ENCODE measurements around the gene KDM3B. TPM values are rescaled to one million over a fixed set of nuclear protein-coding genes. Genes with fewer than 3 reads are reported as not detected.

Gene KDM3B
- total and polyA plus RNA-seq, 2 of the 8 experiments (the other 6 are each of a cell fraction or from before 2014, with no cell fraction given) = 27.1 to 78.1 TPM

GRCh38 chr5:138467711-138468132 is 115.2 kb downstream of the KDM3B start:
- no peak overlapping the region; a peak in 1 of 7 replicates for H3K9ac ChIP-seq (replicated peaks in 1 of 4; ENCODE audit: extremely low read depth in 1 of 4, low read depth in 3 of 4, low read length in 3 of 4)
- no peak overlapping the region for H2AK5ac ChIP-seq (ENCODE audit: low read depth, low read length)
- H3K27ac ChIP-seq (ENCODE audit: low read depth, low read length) = no peak overlapping the region
- no peak overlapping the region for H4K5ac ChIP-seq (ENCODE audit: insufficient read length, low read depth, low read length)
- H3K79me2 ChIP-seq (ENCODE audit: control insufficient read depth in 1 of 2, insufficient read depth in 2 of 2, low read length in 2 of 2) = peaks cover 0 to 4% of the 10 kb centered on the region in 2 experiments; a peak in 1 of 4 replicates
- POLR2A ChIA-PET (ENCODE audit: partially characterized antibody) = interaction anchor here (1.7 to 15.1 kb wide), 9 partner anchors 9 to 75 kb away, joined by 4 to 294 read pairs (median 51); partner anchors contain the start of genes ETF1 and REEP2
- no peak overlapping the region for H4K91ac ChIP-seq (replicated peaks; ENCODE audit: insufficient read length, low read length)
- DNase-seq (ENCODE audit: low read depth in 1 of 2, low spot score in 2 of 2) (no peak), FAIRE-seq (no peak)
- H3K4me1 ChIP-seq (replicated peaks in 1 of 4; ENCODE audit: control insufficient read depth in 3 of 4, insufficient read depth in 4 of 4, low read length in 3 of 4) = peaks cover 2 to 11% (median 6%) of the 10 kb centered on the region in 4 experiments
- no peak overlapping the region for H3K18ac ChIP-seq (ENCODE audit: extremely low read depth, low read length)
- peaks cover 0 to 18% (median 4%) of the 10 kb centered on the region in 4 experiments; a peak in 5 of 8 replicates for H3K36me3 ChIP-seq (ENCODE audit: control insufficient read depth in 2 of 4, insufficient read depth in 4 of 4, low read length in 3 of 4)
- H3K56ac ChIP-seq (replicated peaks; ENCODE audit: insufficient read length, low read depth, low read length) = no peak overlapping the region
- H2BK12ac ChIP-seq (ENCODE audit: low read depth, low read length) = no peak overlapping the region
- H3K14ac ChIP-seq (ENCODE audit: insufficient read length) = no peak overlapping the region
- no peaks in the 10 kb centered on the region; the same call in 1 of the 2 replicates for H3K79me1 ChIP-seq (ENCODE audit: low read depth, low read length)
- no peak overlapping the region for H2BK20ac ChIP-seq (ENCODE audit: low read length)
- peaks cover 0 to 15% (median 13%) of the 10 kb centered on the region in 4 experiments; a peak in 5 of 7 replicates for H3K27me3 ChIP-seq (replicated peaks in 1 of 4; ENCODE audit: control insufficient read depth in 3 of 4, extremely low read depth in 1 of 4, insufficient read depth in 3 of 4, low read length in 3 of 4)
- H3K23me2 ChIP-seq (ENCODE audit: low read depth, low read length) = peaks cover 19% of the 10 kb centered on the region
- H4K8ac ChIP-seq (ENCODE audit: extremely low read depth, insufficient read depth, low read length) = no peak overlapping the region; the same call in 1 of the 2 replicates
- no peak overlapping the region for H2BK5ac ChIP-seq (ENCODE audit: low read depth, low read length)
- H3K23ac ChIP-seq (ENCODE audit: insufficient read length) = no peak overlapping the region
- H2BK120ac ChIP-seq (replicated peaks; ENCODE audit: low read depth, low read length) = no peak overlapping the region
- no peak overlapping the region for H2BK15ac ChIP-seq (ENCODE audit: low read length)
- 88% methylated on average over 10 of the region's 14 CpGs; no CpG with 5 or more reads in 1 of the 2 experiments for WGBS, 2 experiments (ENCODE audit: extremely low coverage in 1 of 2, insufficient coverage in 1 of 2, insufficient read length in 1 of 2, insufficient replicate concordance in 2 of 2, low coverage in 1 of 2, low lambda C conversion rate in 2 of 2, missing lambda C conversion rate in 1 of 2)
- no peaks in the 10 kb centered on the region for H3K9me3 ChIP-seq (ENCODE audit: insufficient read depth in 2 of 2, low read depth in 1 of 2, low read length in 1 of 2)
- peaks cover 11 to 16% of the 10 kb centered on the region in 2 experiments for H4K20me1 ChIP-seq (replicated peaks in 1 of 2; ENCODE audit: control insufficient read depth in 1 of 2, insufficient read depth in 2 of 2, low read length in 2 of 2)
- peak overlapping the region; percentile 10 to 37; a peak in 2 of 4 replicates for H3K4me2 ChIP-seq (ENCODE audit: insufficient read depth in 1 of 2, low read depth in 2 of 2, low read length in 2 of 2)
- no peak overlapping the region for H3K4ac ChIP-seq (replicated peaks; ENCODE audit: insufficient read length, low read depth, low read length)
- CTCF ChIA-PET (ENCODE audit: partially characterized antibody) = interaction anchor here (13.5 to 24.9 kb wide), 2 partner anchors 18 to 32 kb away, joined by 215 to 532 read pairs; no protein-coding TSS in a partner anchor
- no peak overlapping the region for H2AFZ ChIP-seq (ENCODE audit: low read length)
- peak overlapping the region; percentile 4 to 90 (median 56); a peak in 6 of 8 replicates for H3K4me3 ChIP-seq (ENCODE audit: extremely low read depth in 1 of 4, insufficient read depth in 2 of 4, low read depth in 3 of 4, low read length in 4 of 4)
- TF ChIP-seq CEBPB (IDR thresholded peaks at IDR 0.05; ENCODE audit: low read depth, low read length) = no peak
- TF ChIP-seq PHF8 (conservative IDR thresholded peaks at IDR 0.05; ENCODE audit: low read depth, low read length) = no peak
- TF ChIP-seq CHD1 (IDR thresholded peaks at IDR 0.05; ENCODE audit: low read depth, low read length) = no peak; the same call in 1 of the 2 replicates
- no peak for TF ChIP-seq BCL11A (IDR thresholded peaks at IDR 0.05; ENCODE audit: low read depth in 2 of 2, low read length in 2 of 2)
- no peak for TF ChIP-seq YY1 (IDR thresholded peaks at IDR 0.05; ENCODE audit: low read depth, low read length)
- no peak for TF ChIP-seq SAP30 (IDR thresholded peaks at IDR 0.05; ENCODE audit: insufficient read depth, insufficient replicate concordance, low read length)
- TF ChIP-seq TBP (IDR thresholded peaks at IDR 0.05; ENCODE audit: low read depth, low read length) = no peak
- TF ChIP-seq EZH2 (IDR thresholded peaks at IDR 0.05; ENCODE audit: low read depth, low read length, severe bottlenecking) = no peak
- TF ChIP-seq RAD21 (IDR thresholded peaks at IDR 0.05 in 1 of 2, conservative IDR thresholded peaks at IDR 0.05 in 1 of 2; ENCODE audit: low read depth in 2 of 2, low read length in 2 of 2) = no peak
- TF ChIP-seq POLR2AphosphoS5 (IDR thresholded peaks at IDR 0.05; ENCODE audit: low read depth, low read length) = peak; percentile 93
- peak; percentile 48; the same call in 1 of the 2 replicates for TF ChIP-seq CHD2 (IDR thresholded peaks at IDR 0.05; ENCODE audit: low read length)

All from H1 (cell line).